Fibroblast of lung (primary cell): ENCODE measurements around the gene ACAN. TPM values are rescaled to one million over a fixed set of nuclear protein-coding genes. Genes with fewer than 3 reads are reported as not detected.

ENCODE experiments used
- DNase-seq, 2 donors: peaks; one replicate each; pipeline versions ENCODE4 v3.0.0 to v3.0.0-alpha.2; 2010; ENCODE audit warnings: low read depth in 2 of 2
- H2AFZ ChIP-seq: 2 replicates; pipeline ENCODE4 v1.5.1; 2012; ENCODE audit warnings: low read length, control low read depth, inconsistent platforms
- H3K27ac ChIP-seq: 2 replicates; pipeline ENCODE4 v1.5.1; 2011; ENCODE audit warnings: low read length, control low read depth; ENCODE audit not compliant: insufficient read depth
- H3K27me3 ChIP-seq: 2 replicates; pipeline ENCODE4 v1.5.1; 2011; ENCODE audit warnings: mild to moderate bottlenecking, low read length; ENCODE audit not compliant: control insufficient read depth, insufficient read depth
- H3K36me3 ChIP-seq: 2 replicates; pipeline ENCODE4 v1.5.1; 2011; ENCODE audit warnings: low read length; ENCODE audit not compliant: control insufficient read depth, insufficient read depth
- H3K4me1 ChIP-seq: 2 replicates; pipeline ENCODE4 v1.5.1; 2011; ENCODE audit warnings: low read length; ENCODE audit not compliant: control insufficient read depth, insufficient read depth; ENCODE audit errors: extremely low read depth
- H3K4me2 ChIP-seq: 2 replicates; pipeline ENCODE4 v1.5.1; 2011; ENCODE audit warnings: low read length, control low read depth; ENCODE audit not compliant: insufficient read depth; ENCODE audit errors: extremely low read depth
- H3K4me3 ChIP-seq, 4 experiments: fragments of 200-600 bp in 1 of 4; sonication (generic) in 1 of 4; replicated peaks in 1 of 4; 2 replicates each; pipeline ENCODE4 v1.5.1; 2011 to 2016; ENCODE audit warnings: low read length in 4 of 4, low read depth in 3 of 4, mild to moderate bottlenecking in 3 of 4, control low read depth in 2 of 4, inconsistent platforms in 1 of 4, mixed read lengths in 1 of 4; ENCODE audit not compliant: insufficient read depth in 1 of 4; ENCODE audit errors: control extremely low read depth in 1 of 4
- H3K79me2 ChIP-seq: 2 replicates; pipeline ENCODE4 v1.5.1; 2012; ENCODE audit warnings: mild to moderate bottlenecking, low read length, inconsistent platforms; ENCODE audit not compliant: control insufficient read depth, insufficient read depth
- H3K9ac ChIP-seq: 2 replicates; pipeline ENCODE4 v1.5.1; 2011; ENCODE audit warnings: mild to moderate bottlenecking, low read length, control low read depth; ENCODE audit not compliant: insufficient read depth
- H3K9me3 ChIP-seq: 2 replicates; pipeline ENCODE4 v1.5.1; 2012; ENCODE audit warnings: low read depth, low read length; ENCODE audit not compliant: control insufficient read depth, insufficient read depth
- H4K20me1 ChIP-seq: 2 replicates; pipeline ENCODE4 v1.5.1; 2011; ENCODE audit warnings: low read length; ENCODE audit not compliant: control insufficient read depth, insufficient read depth; ENCODE audit errors: extremely low read depth
- CTCF ChIP-seq, 2 donors: IDR thresholded peaks in 1 of 2; conservative IDR thresholded peaks in 1 of 2; 1 replicate in 1 of 2; 2 replicates in 1 of 2; pipeline ENCODE4 v1.5.1; 2011 to 2012; ENCODE audit warnings: low read length in 2 of 2, control low read depth in 1 of 2, inconsistent platforms in 1 of 2, low read depth in 1 of 2, mild to moderate bottlenecking in 1 of 2
- EZH2 ChIP-seq: IDR thresholded peaks from 2 replicates; pipeline ENCODE4 v1.5.1; 2012; ENCODE audit warnings: low read length, control low read depth, mild to moderate bottlenecking; ENCODE audit errors: missing control alignments
- polyA plus RNA-seq, 2 donors: library from polyadenylated mRNA; depleted of rRNA in 1 of 2; stranded (reverse) in 1 of 2; unstranded in 1 of 2; fragments of >200 nt; gene quantifications; 2 replicates each; pipeline ENCODE4 v1.2.1, GENCODE V29; 2011 to 2012; ENCODE audit warnings: missing spikeins in 1 of 2
- total RNA-seq: library from RNA; depleted of rRNA; stranded (reverse); fragments of >200 nt; gene quantifications from 2 replicates; pipeline ENCODE4 v1.2.1, GENCODE V29; 2014

The ACAN gene
- total and polyA plus RNA-seq, 2 donors (not counting 1 experiment from before 2014, with no cell fraction given), result under 0.01 to 3.0 TPM

GRCh38 chr15:88839961-88840360, 36.7 kb downstream of the ACAN start:
- Histone ChIP-seq H3K79me2 (no peaks in the 10 kb centered on the region), H3K27me3 (no peaks in the 10 kb centered on the region), H3K4me1 (no peaks in the 10 kb centered on the region), H4K20me1 (no peaks in the 10 kb centered on the region), H3K36me3 (no peaks in the 10 kb centered on the region), H3K27ac (no peak overlapping the region), H2AFZ (no peak overlapping the region), H3K4me3 (no peak overlapping the region), H3K4me2 (no peak overlapping the region), H3K9ac (no peak overlapping the region), H3K9me3 (no peaks in the 10 kb centered on the region)
- TF ChIP-seq EZH2, result no peak
- TF ChIP-seq CTCF (conservative IDR thresholded peaks at IDR 0.05 in 1 of 2, IDR thresholded peaks at IDR 0.05 in 1 of 2; ENCODE audit: low read depth in 1 of 2, low read length in 2 of 2), result no peak
- DNase-seq, result no peak

GRCh38 chr15:88841236-88841635, 38.0 kb downstream of the ACAN start:
- Histone ChIP-seq H3K27me3 (no peaks in the 10 kb centered on the region), H3K9ac (no peak overlapping the region), H3K9me3 (no peaks in the 10 kb centered on the region), H3K27ac (no peak overlapping the region), H2AFZ (no peak overlapping the region), H3K79me2 (no peaks in the 10 kb centered on the region), H3K36me3 (no peaks in the 10 kb centered on the region), H3K4me3 (no peak overlapping the region), H3K4me2 (no peak overlapping the region), H3K4me1 (no peaks in the 10 kb centered on the region), H4K20me1 (no peaks in the 10 kb centered on the region)
- DNase-seq, result no peak
- no peak for TF ChIP-seq EZH2
- no peak for TF ChIP-seq CTCF (conservative IDR thresholded peaks at IDR 0.05 in 1 of 2, IDR thresholded peaks at IDR 0.05 in 1 of 2; ENCODE audit: low read depth in 1 of 2, low read length in 2 of 2)

- no peaks in the 10 kb centered on the region for H3K36me3 ChIP-seq
- H2AFZ ChIP-seq, result no peak overlapping the region
- H3K4me3 ChIP-seq, result no peak overlapping the region
- H4K20me1 ChIP-seq, result no peaks in the 10 kb centered on the region
- no peaks in the 10 kb centered on the region for H3K9me3 ChIP-seq
- no peaks in the 10 kb centered on the region for H3K4me1 ChIP-seq
- H3K27ac ChIP-seq, result no peak overlapping the region
- H3K9ac ChIP-seq, result no peak overlapping the region
- no peak for DNase-seq
- H3K4me2 ChIP-seq, result no peak overlapping the region
- no peaks in the 10 kb centered on the region for H3K79me2 ChIP-seq
- TF ChIP-seq EZH2 (no peak), CTCF (conservative IDR thresholded peaks at IDR 0.05 in 1 of 2, IDR thresholded peaks at IDR 0.05 in 1 of 2; ENCODE audit: low read depth in 1 of 2, low read length in 2 of 2) (no peak)
- H3K27me3 ChIP-seq, result no peaks in the 10 kb centered on the region
Observed at GRCh38 chr15:88842156-88842555, 38.9 kb downstream of the ACAN start.
